IPS-18c (cell line): ENCODE results near the gene FAM120A.

ENCODE experiments used
- H3K4me3 ChIP-seq: 2 replicates; pipeline ENCODE4 v1.7.0; 2013; ENCODE audit warnings: low read depth, mild to moderate bottlenecking, low read length, moderate library complexity; ENCODE audit not compliant: insufficient read depth
- H3K9me3 ChIP-seq: one replicate; pipeline ENCODE4 v1.6.1; 2013; ENCODE audit warnings: mild to moderate bottlenecking, low read length, moderate library complexity; ENCODE audit not compliant: control insufficient read depth, insufficient read depth

The FAM120A gene

GRCh38 chr9:93589688-93590087, 138.2 kb downstream of the FAM120A start:
- Histone ChIP-seq H3K4me3 (no peak overlapping the region), H3K9me3 (no peaks in the 10 kb centered on the region)

DNA sequence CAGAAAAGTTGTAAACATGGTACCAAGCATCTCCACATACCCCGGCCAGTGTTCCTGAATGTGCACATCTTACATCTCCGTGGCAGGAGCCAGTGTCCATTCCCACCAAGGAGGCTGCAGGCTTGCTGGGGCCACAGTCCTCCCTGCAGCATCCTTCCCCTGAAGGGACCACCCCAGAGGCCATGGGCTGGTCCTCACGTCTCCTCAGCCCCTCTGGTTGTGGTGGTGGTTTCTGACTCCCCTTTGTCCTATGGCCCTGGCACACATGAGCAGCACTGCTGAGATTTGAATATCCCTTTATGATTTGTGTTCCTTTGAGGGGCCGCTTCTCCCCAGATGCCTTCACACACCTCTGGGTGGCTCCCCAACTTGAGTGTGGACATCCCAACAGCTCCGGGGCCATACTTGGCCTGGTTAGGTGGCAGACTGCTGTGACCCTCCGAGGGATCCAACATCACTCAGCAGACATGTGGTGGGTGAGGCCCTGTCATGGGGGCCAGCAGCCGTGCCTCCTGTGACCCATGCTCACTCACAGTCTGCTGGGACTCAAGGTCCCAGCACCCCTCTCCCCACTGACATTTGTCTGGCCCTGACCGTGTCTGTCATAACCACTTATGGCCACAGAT, 139.2 kb downstream of the FAM120A start:
- Histone ChIP-seq H3K4me3 (no peak overlapping the region), H3K9me3 (no peaks in the 10 kb centered on the region)

GRCh38 chr9:93591301-93592007, 140.0 kb downstream of the FAM120A start:
- Histone ChIP-seq H3K9me3 (no peaks in the 10 kb centered on the region), H3K4me3 (no peak overlapping the region)

GRCh38 chr9:93592008-93592642, 140.6 kb downstream of the FAM120A start:
- Histone ChIP-seq H3K9me3 (no peaks in the 10 kb centered on the region), H3K4me3 (no peak overlapping the region)

- no peaks in the 10 kb centered on the region for H3K9me3 ChIP-seq
- no peak overlapping the region for H3K4me3 ChIP-seq
These were observed 141.1 kb downstream of the FAM120A start for GRCh38 chr9:93592643-93593021.

GRCh38 chr9:93593144-93593658, 141.7 kb downstream of the FAM120A start:
- Histone ChIP-seq H3K9me3 (no peaks in the 10 kb centered on the region), H3K4me3 (no peak overlapping the region)

DNA sequence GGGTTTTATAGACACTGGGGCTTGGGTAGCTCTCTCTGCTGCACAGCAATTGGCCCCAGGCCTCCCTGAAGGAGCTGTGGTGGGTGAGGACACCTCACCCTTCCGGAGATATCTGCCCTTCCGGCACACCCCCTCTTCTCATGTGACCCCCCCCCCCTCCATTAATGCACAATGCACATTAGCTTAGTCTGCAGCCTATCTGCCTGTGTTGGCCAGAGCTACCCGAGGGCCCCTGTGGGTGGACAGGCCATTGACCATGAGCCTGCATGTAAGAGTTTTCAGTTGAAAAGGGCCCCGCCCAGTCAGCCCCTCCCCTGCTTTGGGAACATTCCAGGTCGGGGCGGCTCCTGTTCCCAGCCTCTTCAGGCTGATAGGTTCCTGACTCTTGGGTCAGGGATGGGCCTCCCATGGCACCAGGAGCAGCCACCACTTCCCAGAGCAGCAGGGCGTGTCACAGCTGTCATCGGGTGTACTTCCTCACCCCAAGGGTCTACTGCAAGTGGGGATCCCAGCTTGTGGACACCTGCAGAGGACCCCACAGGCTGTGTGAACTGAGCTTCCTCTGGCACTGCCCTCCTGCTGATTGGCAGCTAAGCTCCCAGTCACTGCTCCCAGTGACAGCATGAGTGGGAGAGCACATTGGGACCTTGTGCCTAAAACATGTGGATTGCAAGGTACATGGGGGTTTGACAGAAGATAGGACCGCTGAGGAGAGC, 142.7 kb downstream of the FAM120A start:
- H3K4me3 ChIP-seq = no peak overlapping the region
- H3K9me3 ChIP-seq = no peaks in the 10 kb centered on the region

DNA sequence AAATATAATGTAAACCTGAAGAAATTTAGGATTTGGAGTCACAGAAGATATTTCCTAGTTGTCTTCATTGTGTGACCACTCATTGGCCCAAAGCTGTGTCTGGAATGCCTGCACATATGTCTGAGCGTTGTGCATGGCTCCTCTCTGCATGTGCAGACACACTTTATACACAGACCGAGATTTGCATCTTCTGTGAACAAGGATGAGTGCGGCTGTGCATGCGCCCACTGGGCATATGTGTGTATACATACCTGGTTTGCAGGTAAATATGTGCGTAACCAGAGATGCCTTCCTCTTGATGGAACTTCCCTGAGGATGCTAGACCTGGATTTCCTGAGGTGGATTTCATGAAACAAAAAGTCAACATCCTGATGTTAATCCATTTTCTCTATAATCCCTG, 144.0 kb downstream of the FAM120A start:
- no peaks in the 10 kb centered on the region for H3K9me3 ChIP-seq
- no peak overlapping the region for H3K4me3 ChIP-seq

GRCh38 chr9:93595861-93596365, 144.4 kb downstream of the FAM120A start:
- Histone ChIP-seq H3K9me3 (no peaks in the 10 kb centered on the region), H3K4me3 (no peak overlapping the region)

DNA sequence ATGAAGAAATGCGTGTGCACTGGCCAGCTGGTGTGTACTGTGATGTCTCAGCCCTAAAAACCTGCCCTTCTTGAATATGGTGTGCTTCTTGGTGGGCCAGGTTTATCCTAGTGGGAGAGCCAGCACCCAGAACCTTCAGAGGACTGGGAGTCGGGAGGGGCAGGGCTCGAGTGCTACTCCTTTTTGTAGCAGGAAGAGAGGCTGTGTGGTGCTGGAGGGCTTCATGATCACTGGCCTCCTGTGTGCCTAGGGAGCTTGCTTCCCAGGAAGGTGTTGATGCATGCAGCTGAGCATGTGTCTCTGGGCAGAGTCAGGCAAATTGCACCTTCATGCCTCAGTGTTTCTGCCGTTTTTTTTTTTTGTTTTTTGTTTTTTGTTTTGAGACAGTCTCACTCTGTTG, 144.9 kb downstream of the FAM120A start:
- H3K9me3 ChIP-seq = no peaks in the 10 kb centered on the region
- no peak overlapping the region for H3K4me3 ChIP-seq

- no peak overlapping the region for H3K4me3 ChIP-seq
- H3K9me3 ChIP-seq = no peaks in the 10 kb centered on the region
These were observed 145.7 kb downstream of the FAM120A start for GRCh38 chr9:93597142-93597706.

DNA sequence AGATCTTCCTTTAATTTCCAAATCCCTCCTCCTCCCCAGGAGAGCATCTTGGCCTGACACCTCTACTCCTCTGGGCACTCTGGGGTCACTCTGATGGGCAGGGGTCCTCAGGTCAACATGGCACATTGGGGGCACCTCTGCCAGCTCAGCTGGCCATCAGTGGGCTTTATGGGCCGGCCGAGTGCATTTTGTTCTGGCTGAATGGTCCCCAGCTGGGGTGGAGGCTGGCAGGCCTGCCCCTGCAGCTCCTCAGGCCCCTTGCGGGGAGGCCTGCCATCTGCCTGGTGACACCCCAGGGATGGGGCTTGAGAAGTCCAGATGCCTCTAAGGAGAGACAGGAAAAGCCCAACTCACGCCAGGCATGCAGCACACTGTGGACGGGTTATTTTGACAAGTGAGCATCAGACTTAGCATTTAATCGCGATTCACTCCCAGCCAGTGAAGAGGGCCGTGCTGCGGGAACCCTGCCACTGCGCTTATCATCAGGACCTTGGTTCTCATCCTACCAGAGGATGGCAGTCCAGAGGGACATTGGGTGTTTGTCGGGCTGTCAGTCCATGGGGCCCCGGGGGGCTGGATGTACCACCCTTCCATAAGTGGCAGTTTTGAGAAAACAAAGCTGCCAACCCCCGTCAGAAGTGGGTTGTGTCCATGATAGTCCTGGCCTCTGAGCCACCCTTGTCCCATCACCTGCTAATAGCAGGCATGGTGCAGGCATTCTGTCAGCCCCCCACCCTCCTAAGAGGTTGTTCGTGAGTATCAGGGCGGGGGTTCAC, 146.6 kb downstream of the FAM120A start:
- no peak overlapping the region for H3K4me3 ChIP-seq
- H3K9me3 ChIP-seq = no peaks in the 10 kb centered on the region

DNA sequence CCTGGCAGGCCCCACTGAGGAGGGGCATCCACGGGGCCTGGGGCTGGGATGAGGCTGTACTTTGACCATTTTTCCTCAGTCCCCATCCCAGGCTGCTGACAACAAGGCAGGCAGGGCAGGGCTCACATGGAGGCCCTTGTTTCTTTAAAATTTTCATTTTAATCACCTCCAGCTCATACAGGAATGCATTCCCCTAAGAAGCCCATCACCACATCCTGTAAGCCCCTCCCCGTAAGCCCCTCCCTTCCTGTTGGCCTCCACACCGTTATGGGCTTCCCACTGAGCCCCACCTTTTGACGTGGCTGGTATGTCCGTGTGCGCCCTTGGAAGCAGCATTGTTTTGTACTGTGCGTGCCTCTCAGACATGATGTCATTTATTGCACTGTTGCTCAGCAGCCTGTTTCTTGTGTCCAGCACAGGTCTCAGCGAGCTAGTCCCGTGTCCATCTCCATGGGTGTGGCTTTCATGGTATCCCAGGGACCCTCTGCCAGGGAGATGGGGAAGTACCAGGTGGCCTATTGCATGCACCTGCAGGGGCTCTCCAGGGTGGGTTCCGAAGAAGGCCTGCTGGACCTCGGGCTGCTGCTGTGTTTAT, 147.3 kb downstream of the FAM120A start:
- Histone ChIP-seq H3K9me3 (no peaks in the 10 kb centered on the region), H3K4me3 (no peak overlapping the region)

DNA sequence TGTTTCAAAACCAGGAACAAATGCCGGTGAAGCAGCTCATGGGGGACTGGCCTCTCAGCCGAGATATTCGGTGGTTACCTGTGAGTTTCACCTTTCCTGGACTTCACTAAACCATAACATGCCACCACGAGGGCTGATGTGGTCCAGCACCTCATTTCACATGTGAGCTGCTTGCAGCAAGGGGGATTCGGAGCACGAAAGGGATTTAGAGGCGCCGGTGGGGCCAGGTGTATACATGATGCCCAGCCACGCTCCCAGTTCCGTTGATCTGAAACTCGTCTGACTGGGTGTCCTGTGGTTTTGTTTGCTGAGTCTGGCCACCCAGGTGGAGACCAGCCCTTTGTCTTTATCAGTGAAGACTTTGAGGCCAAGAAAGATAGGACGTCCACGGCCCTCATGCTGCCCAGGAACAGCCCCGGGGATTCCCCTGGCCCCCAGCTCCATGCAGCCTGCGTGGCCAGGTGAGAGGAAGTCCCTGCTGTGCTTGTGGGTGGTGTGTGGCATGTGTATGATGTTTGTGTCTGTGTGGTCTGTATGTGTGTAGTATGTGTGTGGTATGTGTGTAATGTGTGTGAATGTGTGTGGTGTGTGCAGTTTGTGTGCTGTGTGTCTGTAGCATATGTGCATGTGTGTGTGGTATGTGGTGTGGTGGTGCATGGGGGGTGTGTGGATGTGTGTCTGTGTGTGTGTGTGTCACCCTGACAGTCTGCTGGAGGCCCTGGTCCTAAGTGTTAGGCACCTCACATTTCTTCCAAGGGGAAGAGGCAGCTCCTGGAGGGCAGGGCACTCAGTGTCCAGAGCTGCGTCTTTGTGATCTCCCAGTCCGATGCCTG, 148.3 kb downstream of the FAM120A start:
- Histone ChIP-seq H3K4me3 (no peak overlapping the region), H3K9me3 (no peaks in the 10 kb centered on the region)

GRCh38 chr9:93600504-93600903, 149.0 kb downstream of the FAM120A start:
- H3K9me3 ChIP-seq = peaks cover 2% of the 10 kb centered on the region
- H3K4me3 ChIP-seq = no peak overlapping the region
